GM20431 (cell line): ENCODE data around the gene ORM1.

Source experiments
- in situ Hi-C: fragments of 300-500 bp; cut with MseI, MboI; formaldehyde crosslinking; loops from one replicate; pipeline ENCODE4 v1.15.0; 2020; ENCODE audit warnings: low sequenced_read_pairs; ENCODE audit not compliant: unreplicated experiment

Gene ORM1

GRCh38 chr9:114336699-114337395 lies 13.9 kb downstream of the ORM1 start:
- in situ Hi-C loops, result no loop called here

- in situ Hi-C loops, result no loop called here
Measured at GRCh38 chr9:114338187-114338586, 15.3 kb downstream of the ORM1 start.

- in situ Hi-C loops, result no loop called here
Measured at GRCh38 chr9:114339130-114339908, 16.4 kb downstream of the ORM1 start.

- in situ Hi-C loops, result no loop called here
Measured at GRCh38 chr9:114341152-114341830, 18.4 kb downstream of the ORM1 start.

DNA sequence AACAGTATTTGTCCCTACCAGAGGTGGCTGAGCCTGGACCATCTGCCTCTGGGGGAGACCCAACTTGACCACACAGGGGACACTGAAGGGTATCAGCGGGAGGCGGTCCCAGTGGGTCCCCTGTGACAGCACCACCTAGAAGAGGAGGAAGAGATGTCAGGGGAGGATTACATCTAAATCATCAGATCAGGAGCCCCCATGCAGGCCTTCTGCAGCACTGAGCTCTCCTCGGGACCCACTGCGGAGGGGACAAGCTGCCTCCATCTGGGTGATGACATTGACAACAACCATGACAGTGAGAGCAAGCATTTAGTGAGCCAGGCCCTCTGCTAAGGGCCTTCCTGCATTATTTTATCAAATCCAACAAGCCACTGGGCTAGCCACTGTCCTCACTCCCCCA lies 19.1 kb downstream of the ORM1 start:
- in situ Hi-C loops, result no loop called here

GRCh38 chr9:114342755-114343440 lies 20.0 kb downstream of the ORM1 start:
- in situ Hi-C loops, result no loop called here

- in situ Hi-C loops, result no loop called here
Measured at GRCh38 chr9:114343471-114344187, 20.7 kb downstream of the ORM1 start.

DNA sequence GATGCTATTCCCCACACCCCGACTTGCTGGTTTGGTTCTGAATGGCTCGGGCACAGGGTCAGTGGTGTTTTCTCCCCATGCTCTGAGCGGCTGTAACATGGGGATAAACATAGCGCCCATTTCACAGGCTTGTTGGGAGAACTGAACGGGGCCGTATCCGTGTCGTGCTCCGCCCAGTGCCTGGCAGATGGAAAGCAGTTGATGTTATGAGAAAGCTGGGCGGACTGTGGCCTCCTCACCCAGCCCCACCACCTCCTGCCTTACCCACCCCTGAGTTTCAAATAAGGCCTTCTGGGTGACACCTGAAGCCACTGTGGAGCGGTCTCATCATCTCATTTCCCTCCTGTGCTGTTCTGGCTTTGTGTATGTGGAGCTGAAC lies 21.3 kb downstream of the ORM1 start:
- in situ Hi-C loops, result no loop called here

- in situ Hi-C loops, result no loop called here
Measured at GRCh38 chr9:114344692-114345091, 21.8 kb downstream of the ORM1 start.

DNA sequence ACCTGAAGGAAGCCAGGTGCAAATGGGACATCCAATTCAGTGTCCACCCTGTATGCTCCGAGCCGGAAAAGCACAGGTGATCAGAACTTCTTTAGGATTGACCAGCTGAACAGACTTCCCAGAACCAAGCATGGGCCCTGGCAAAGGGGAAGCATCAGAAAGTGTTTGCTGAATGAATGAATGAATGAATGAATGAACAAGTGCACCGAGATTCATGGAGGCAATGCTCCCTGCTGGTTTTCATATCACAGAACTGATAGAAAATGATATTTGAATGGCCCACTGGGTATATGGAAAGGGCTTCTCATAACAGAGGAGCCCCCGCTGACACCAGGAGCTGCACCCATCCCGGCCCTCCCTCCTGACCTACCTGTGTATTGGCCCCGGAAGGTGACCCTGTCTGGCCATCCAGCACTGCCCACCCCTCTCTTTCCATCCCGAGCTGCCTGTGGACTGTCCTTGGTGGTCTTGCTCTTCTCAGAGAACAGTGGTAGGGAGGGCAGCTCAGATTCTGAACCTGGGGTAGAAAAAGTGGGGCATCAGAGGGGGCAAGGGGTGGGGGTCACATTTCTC lies 22.7 kb downstream of the ORM1 start:
- in situ Hi-C loops, result no loop called here

- in situ Hi-C loops, result no loop called here
Measured at GRCh38 chr9:114346146-114346545, 23.2 kb downstream of the ORM1 start.

DNA sequence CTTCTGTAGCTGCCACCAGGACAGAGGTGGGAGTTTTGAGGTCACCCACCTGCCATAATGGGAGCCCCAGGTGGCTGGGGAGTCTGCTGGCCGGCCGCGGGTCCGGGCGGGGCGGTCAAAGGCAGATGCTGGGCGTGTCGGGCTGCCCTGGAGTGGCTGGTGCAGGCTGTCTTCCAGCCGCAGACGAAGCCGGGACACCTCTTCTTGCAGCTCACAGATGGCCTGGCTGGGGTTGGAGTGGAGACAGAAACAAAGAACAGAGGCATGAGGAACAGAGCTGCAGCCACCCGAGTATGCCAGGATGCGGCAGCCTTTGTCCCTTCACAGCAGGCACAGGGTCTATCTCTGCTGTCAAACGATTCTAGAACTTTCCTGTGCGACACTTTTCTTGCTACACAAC lies 24.8 kb downstream of the ORM1 start:
- in situ Hi-C loops, result no loop called here

DNA sequence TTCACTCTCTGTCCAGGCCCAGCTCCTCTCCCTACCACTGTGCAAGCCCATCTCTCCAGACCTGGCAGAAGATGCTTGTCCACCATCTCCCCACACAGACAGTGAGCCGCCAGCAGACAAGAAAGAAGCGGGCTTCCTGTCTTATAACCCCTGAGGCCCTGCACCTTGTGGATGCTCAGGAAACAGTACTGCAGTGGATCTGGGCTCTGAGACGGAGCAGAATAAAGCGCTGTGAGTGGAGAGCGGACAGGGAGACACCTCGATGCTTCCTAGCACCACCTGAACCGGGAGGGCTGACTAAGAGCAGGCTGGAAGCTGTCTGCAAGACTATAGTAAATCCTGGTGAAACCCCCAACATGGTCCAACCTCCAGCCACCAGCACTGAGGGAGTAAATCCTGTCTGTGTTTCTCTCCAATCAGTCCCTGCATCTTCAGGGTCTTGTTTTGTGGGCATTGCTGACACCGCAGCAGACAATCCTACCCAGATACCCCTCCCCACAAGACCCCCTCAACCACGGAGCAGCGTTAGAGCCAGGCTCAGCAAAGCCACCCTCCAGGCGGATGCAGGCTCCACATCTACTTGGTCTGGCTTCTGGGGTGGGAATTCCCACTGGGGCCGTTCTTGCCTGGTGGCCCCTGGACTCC lies 25.5 kb downstream of the ORM1 start:
- in situ Hi-C loops, result no loop called here

DNA sequence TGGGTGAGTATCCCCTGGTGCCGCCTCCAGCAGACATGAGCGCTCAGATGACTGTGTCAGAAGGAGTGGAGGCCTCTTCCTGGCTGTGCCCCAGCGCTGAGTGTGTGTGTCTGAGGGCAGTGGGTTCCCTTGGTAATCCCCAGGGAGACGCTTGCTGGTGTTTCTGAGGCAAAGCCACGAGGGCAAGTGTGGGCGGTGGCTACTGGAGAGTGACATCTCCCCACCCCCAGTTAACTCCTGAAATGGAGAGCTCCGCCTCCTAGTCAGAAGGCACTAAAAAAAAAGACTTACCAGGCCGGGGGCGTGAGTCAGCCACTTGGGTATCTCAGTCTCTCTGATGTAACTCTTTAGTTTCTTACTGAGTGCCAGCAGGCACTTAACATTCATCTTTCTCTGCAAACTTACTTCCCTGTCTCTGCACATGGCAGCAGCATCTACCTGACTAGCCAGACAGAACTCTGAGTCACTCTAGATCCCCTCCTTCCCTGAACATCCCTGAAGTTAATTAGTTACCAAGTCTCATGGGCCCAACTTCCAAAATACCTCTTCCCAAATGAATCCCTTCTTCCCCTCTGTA lies 26.1 kb downstream of the ORM1 start:
- in situ Hi-C loops, result no loop called here

GRCh38 chr9:114349713-114350480 lies 27.0 kb downstream of the ORM1 start:
- in situ Hi-C loops, result no loop called here

- in situ Hi-C loops, result no loop called here
Measured at GRCh38 chr9:114350636-114351401, 27.9 kb downstream of the ORM1 start.

GRCh38 chr9:114351932-114352331 lies 29.0 kb downstream of the ORM1 start:
- in situ Hi-C loops, result no loop called here
